ENCODE measurements around the gene AMFR.

DNA sequence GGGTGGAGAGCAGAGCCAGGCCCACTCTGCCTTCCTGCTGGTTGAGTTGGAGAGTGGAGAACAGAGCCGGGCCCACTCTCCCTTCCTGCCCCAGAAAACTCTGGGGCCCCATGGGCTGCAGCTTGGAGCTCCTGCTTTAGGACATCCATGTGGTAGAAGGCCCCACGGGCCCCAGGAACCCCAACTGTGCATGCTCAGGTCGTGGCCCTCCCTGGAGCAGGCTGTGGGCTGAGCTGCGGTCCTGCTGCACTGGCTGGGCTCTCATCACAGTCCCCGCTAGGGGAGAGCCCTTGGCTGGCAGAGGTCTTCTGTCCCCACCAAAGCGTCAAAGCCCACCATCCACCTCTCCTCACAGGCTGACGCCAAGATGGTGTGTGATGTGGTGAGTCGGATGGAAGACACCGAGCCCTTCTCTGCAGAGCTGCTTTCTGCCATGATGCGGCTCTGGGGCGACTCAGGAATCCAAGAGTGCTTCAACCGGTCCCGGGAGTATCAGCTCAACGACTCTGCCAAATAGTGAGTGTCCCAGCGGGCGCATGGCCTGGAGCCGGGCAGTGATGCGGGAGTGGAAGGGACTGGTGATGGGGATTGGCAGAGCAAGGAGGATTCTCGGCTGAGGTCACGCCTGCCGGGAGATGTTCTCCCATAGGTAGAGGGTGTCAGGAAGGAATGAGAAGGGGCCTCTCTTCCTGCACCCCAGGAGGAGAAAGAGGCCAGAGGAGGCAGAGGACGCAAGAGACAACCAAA, 96.9 kb downstream of the AMFR start:
- TF ChIP-seq GATA2 (IDR thresholded peaks at IDR 0.05; ENCODE audit: low read depth, low read length) (no peak), GATA3 (IDR thresholded peaks at IDR 0.05; ENCODE audit: low read depth, low read length) (no peak)
